ENCODE measurements around the gene OMP.

OMP gene

GRCh38 chr11:77104727-77105126 lies 2.1 kb downstream of the OMP start:
- no peak for DNase-seq (ENCODE audit: low read depth)

DNA sequence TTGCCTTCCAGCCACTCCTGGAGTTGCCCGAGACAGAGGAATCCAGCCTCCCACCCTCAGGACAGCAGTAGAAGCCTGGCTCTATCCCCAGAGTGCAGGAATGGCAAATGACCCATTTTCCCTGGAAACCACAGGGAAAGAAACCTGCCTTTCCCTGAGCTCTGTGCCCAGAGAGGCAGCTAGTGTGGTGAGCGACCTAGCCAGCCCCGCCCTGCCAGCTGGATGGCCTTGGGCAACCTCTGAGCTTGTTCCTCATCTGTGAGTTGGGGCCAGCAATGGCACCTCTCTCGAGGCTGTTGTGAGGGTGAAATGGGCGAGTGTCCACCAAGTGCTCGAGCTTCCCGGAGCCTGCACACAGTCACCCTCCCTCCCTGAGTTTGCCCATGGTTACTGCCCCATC lies 3.7 kb downstream of the OMP start:
- DNase-seq (ENCODE audit: low read depth): no peak

DNA sequence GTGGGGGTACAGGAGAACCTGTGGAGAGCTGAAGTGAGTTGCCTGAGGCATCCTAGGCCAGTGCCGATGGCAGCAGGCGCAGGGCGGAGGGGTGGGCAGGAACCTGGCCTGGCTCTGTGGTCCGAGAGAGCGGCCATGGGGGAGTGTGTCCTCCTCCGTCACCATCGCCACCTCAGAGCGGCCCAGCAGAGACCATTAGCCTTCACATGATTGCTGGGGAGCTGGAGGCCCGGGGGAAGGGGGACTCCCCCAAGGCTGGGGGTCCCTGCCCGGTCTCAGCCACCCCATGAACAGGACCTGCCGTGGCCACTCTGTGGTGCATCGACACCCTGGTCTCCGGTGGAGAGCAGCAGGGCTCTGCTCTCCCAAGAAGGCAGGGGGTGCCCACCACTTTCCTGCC lies 4.1 kb downstream of the OMP start:
- no peak for DNase-seq (ENCODE audit: low read depth)

DNA sequence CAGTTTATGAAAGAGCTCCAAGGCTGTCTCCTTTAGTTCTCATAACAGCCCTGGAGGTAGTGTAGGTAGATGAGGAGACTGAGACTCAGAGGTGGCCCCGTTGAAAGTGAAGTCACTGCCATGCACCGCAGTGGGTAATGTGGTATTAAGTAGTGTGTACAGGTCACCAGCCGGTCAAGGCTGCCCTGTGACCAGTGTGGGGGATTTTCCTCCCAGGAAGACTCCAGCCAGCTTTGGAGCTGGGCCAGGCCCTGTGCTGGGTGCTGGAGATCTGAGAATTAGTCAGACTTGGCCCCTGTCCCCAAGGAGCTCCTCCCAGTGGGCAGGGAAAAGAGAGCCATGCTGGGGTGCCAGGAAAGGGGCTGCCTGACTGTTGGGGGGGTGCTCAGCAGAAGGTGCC lies 5.3 kb downstream of the OMP start:
- DNase-seq (ENCODE audit: low read depth): peak; percentile 77

GRCh38 chr11:77108436-77108835 lies 5.8 kb downstream of the OMP start:
- no peak for DNase-seq (ENCODE audit: low read depth)

- peak; percentile 48 for DNase-seq (ENCODE audit: low read depth)
Observed at GRCh38 chr11:77109236-77110019, 6.8 kb downstream of the OMP start.

- DNase-seq (ENCODE audit: low read depth): no peak
Observed at GRCh38 chr11:77110836-77111235, 8.2 kb downstream of the OMP start.

DNA sequence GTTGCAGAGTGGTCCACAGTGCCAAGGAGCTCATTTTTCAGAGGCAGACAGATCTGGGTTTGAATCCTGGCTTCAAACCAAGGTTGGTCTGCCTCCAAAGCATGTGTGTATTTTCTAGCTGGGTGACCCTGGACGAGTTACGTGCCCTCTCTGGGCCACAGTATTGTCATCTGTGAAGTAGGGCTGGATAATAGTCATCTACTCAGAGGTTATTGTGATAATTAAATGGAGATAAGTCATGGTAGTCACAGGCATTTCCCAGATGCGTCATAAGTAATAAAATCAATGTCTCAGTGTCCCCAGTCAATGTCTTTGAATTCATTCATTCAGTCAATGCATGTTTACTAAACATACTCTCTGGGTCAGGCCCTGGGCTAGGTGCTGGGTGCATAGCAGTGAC lies 8.6 kb downstream of the OMP start:
- no peak for DNase-seq (ENCODE audit: low read depth)

DNA sequence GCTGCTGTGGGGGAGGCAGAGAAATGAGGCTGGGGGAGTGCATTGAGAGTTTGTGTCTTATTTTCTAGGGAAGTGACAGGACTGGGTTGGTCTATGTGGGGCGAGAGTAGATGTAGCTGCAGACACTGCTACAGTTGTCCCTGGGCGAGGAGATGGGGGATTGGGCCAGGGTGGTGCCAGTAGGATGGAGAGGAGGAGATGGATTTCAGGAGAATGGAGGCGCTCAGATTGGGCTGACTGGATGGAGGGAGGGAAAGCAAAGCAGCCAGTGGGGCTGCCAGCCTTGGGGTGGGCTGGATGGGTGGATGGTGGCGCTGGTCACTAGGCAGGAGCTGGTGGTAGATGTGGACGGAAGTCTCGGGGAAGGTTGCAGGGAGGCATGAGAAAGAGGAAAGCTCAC lies 9.3 kb downstream of the OMP start:
- no peak for DNase-seq (ENCODE audit: low read depth)

GRCh38 chr11:77112641-77113381 lies 10.2 kb downstream of the OMP start:
- no peak for DNase-seq (ENCODE audit: low read depth)

DNA sequence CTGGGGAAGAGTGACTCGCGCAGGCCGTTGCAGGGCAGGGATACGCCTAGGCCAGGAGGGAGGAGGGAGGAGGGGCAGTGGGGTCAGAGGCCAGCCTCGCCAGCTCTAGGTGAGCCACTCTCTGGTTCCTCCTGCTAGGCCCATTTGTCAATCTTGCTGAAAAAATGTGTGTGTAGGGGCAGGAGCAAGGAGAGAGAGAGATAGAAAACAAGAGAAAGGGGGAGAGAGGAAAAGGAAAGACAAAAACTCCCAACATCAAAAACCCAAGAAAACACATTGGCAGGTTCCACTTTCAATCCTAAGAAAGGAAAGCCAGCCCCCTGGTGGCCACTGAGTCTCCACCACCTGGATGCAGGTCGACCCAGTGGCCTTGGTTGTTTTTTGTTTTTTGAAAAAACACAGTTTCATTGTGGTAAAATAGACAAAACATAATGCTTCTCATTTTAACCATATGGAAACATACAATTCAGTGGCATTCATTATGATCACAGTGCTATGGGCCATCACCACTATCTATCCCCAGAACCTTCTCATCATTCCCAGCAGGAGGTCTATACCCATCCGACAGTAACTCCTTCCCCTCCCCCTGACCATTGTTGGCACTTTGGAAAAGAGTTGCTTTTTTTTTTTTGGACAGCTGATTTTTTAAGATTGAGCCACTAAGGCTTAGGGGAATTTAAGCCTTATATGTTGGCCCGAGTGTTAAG lies 10.9 kb downstream of the OMP start:
- DNase-seq (ENCODE audit: low read depth): peak; percentile 20

DNA sequence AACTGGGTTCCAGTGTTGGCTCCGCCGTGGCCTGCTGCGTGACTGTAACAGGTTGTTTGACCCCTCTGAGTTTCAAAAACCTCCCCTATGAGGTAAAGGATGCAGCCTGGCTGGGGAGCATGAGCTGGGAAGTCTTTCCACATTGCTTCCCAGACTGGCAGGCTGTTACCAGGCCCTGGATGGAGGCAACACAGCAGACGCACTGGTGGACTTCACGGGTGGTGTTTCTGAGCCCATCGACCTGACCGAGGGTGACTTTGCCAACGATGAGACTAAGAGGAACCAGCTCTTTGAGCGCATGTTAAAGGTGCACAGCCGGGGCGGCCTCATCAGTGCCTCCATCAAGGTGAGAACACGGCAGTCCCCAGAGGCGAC lies 11.4 kb downstream of the OMP start:
- DNase-seq (ENCODE audit: low read depth): no peak

- DNase-seq (ENCODE audit: low read depth): no peak
Observed at GRCh38 chr11:77115181-77115611, 12.6 kb downstream of the OMP start.

DNA sequence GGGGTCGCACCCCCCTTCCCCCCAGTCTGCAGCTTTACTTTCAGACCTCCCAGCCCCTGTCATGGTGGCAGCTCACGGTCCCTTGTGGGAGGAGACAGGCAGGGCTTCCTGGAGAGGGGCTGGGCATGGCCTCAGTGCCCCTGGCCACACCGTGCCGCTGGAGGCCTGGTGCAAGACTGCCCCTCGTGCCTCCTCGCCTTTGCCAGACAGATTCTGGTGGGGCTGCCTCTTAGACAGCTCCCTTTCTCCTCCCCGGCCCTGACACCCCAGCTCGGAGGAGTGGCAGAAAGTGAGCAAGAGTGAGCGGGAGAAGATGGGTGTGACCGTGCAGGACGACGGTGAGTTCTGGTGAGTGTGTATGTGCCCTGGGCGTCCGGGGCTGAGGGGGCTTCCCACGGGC lies 13.3 kb downstream of the OMP start:
- DNase-seq (ENCODE audit: low read depth): no peak

DNA sequence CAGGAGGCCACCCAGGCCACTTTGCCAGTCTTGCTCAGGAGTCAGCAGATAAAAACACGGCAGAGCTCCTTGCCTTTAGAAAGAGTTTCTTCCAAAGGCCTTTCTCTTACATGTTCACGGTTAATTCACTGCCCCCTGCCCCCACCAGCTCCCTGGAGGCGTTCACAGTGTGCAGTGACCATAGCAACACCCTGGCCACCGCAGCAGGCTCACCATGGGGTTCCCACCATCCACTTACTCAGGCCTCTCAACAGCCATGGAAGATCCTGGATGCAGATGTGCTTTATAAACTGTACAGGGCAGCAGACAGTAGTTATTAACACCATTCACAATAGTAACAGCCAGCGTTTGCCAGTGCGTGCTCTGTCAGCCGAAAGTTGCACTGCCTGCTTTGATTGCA lies 14.9 kb downstream of the OMP start:
- no peak for DNase-seq (ENCODE audit: low read depth)

DNA sequence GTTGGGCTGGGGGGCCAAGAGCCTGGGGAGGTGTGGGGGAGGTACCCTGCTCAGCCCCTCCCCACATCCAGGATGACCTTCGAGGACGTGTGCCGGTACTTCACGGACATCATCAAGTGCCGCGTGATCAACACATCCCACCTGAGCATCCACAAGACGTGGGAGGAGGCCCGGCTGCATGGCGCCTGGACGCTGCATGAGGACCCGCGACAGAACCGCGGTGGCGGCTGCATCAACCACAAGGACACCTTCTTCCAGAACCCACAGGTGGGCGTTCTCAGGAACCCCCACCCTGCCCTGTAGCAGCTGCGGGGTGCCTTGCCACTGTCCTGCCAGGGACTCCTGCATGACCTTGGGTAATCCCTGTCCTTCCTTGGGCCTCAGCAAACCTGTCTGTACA lies 15.4 kb downstream of the OMP start:
- no peak for DNase-seq (ENCODE audit: low read depth)

- DNase-seq (ENCODE audit: low read depth): no peak
Observed at GRCh38 chr11:77118971-77119370, 16.3 kb downstream of the OMP start.

GRCh38 chr11:77119531-77119936 lies 16.9 kb downstream of the OMP start:
- DNase-seq (ENCODE audit: low read depth): no peak

DNA sequence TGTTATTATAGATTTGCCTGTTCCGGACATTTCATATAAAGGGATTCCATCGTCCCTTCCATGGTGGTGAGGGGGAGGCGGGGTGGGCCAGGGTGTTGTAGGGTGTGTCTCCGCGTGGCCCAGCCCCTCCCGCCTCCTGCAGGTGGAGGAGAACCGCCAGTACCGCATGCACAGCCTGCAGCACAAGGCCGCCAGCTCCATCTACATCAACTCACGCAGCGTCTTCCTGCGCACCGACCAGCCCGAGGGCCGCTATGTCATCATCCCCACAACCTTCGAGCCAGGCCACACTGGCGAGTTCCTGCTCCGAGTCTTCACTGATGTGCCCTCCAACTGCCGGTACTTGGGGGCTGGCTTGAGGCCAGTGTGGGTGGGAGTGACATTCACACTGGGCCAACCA lies 17.9 kb downstream of the OMP start:
- no peak for DNase-seq (ENCODE audit: low read depth)

DNA sequence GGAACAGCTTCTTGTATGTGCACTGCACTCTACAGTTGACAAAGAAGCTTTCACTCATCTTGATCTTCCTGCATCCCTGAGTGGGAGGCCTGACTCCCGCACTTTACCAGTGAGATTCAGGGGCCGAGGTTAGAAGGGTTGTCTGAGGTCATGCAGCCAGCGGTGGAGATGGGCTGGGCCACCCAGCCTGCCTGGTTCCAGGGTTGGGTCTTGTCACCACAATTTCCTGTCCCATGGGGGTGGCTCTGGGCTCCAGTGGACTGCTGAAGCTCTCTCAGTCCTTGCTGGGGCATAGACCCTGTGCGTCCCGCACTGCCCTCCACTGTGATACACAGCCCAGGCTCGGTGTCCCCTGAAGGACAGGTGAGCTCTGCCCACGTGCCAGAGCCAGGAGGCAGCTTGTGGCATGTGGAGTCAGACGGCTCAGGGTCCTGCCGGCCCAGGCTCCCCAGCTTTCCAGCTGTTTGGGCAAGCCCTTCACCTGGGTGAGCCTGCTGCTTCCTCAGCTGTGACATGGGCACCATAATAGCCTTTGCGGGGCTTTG lies 18.5 kb downstream of the OMP start:
- DNase-seq (ENCODE audit: low read depth): no peak

DNA sequence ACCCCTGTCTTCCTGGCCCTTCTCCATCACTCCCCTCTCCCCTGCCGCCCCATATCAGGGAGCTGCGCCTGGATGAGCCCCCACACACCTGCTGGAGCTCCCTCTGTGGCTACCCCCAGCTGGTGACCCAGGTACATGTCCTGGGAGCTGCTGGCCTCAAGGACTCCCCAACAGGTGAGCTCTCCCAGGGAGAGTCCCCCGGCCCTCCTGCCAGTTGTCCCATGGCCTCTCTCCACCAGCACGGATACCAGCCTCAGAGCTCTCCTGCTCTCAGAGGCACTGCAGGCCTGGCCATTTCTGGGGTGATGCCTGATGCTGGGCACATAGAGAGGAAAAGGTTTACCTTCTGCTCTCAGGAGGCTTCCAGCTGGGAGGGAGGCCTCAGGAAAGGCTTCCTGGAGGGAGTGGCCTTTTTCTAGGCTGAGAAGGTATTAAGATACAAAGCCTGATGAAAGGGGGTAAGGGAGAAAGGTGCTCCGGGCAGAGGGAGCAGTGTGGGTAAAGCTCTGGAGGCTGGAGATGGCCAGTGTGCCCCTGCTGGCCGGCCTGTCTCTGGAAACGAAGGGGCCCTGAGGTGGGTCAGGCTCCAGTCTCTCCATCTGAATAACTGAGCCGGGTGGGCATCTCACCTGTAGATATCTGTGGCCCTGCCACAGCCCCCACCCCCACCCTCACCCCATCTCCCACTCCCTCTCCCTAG lies 19.4 kb downstream of the OMP start:
- DNase-seq (ENCODE audit: low read depth): no peak

DNA sequence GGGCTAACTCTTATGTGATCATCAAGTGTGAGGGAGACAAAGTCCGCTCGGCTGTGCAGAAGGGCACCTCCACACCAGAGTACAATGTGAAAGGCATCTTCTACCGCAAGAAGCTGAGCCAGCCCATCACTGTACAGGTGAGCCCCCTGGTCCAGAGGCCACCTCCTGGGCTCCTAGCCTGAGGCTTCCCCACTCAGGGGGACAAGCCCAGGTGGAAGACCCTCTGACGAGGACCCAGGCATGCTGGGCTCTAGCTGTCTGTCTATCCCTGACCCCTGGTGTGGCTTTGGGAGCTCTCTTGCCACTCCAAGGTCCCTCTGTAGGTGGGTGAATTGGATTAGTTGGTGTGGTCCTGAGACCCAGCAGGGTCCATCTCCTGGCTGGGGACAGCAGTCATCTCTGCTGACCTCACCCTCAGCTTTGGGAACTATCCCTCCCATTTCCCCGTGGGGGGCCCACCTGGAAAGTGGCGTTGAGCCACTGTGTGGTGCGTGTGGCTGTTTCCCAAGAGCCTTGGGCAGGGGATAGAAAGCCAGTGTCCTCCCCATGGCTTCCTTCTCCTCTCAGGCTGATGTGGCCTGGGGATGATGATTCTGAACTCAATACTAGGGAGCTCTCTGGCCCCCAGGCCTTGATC lies 20.1 kb downstream of the OMP start:
- no peak for DNase-seq (ENCODE audit: low read depth)
